Psoas muscle (tissue), 8 donors: ENCODE measurements around the gene AKAP6. TPM values are rescaled to one million over a fixed set of nuclear protein-coding genes. Genes with fewer than 3 reads are reported as not detected.
A peak's percentile ranks its signal among the peaks of the same experiment; 100 is the strongest.

Experiments
- ATAC-seq, 4 donors: fragments of 200-7000 bp; cut with Tn5 transposase; one replicate each; pipeline ENCODE4 v1.9.1; 2020; ENCODE audit warnings: moderate library complexity in 3 of 4, mild to moderate bottlenecking in 2 of 4
- DNase-seq, 2 donors: peaks; one replicate each; pipeline ENCODE4 v3.0.0-alpha.2; 2020
- H3K27ac ChIP-seq: fragments of 200-600 bp; one replicate; pipeline ENCODE4 v1.8.0; 2022
- H3K27me3 ChIP-seq, 3 donors: fragments of 200-600 bp in 1 of 3; one replicate each; pipeline versions ENCODE4 v1.6.1 to v1.8.0; 2013 to 2022; ENCODE audit warnings: low read length in 2 of 3, mild to moderate bottlenecking in 2 of 3, moderate library complexity in 1 of 3; ENCODE audit not compliant: insufficient read depth in 3 of 3
- H3K36me3 ChIP-seq, 2 donors: fragments of 200-600 bp in 1 of 2; one replicate each; pipeline versions ENCODE4 v1.6.1 to v1.8.0; 2013 to 2022; ENCODE audit warnings: low read depth in 1 of 2, mild to moderate bottlenecking in 1 of 2, moderate library complexity in 1 of 2; ENCODE audit not compliant: insufficient read depth in 1 of 2
- H3K4me1 ChIP-seq: fragments of 200-600 bp; one replicate; pipeline ENCODE4 v1.8.0; 2022
- H3K4me3 ChIP-seq: fragments of 200-600 bp; one replicate; pipeline ENCODE4 v1.8.0; 2022; ENCODE audit warnings: mild to moderate bottlenecking
- H3K9me3 ChIP-seq: fragments of 200-600 bp; one replicate; pipeline ENCODE4 v1.8.0; 2022
- WGBS, 3 donors: extraction: QIAGEN DNeasy Blood & Tissue Kit; methylation state at CpG; one replicate each; pipeline versions ENCODE4 v1.1.6 to v1.1.7; 2013; 5-methylcytosine and 5-hydroxymethylcytosine counted together
- intact Hi-C, 2 donors: fragments of 100-400 bp; cut with DNase I; formaldehyde crosslinking; loops; one replicate each; pipeline versions ENCODE4 v1.11.0 to v1.14.2; 2022
- polyA plus RNA-seq, 3 donors: library from polyadenylated mRNA; stranded (reverse); fragments of 200-250 nt; gene quantifications; one replicate each; pipeline ENCODE4 v1.2.3, GENCODE V29; 2013
- total RNA-seq, 4 donors: library from RNA; stranded (reverse); fragmentation: NEBNext Ultra II Directional in 2 of 4; extraction: Animal tissue kit (Norgen Biotek cat#: 25700) in 2 of 4; gene quantifications; one replicate each; pipeline versions ENCODE4 v1.2.1 to v1.2.4, GENCODE V29; 2021 to 2023
- TF ChIP-seq, protein P1 (sequence below): fragments of 200-600 bp; IDR thresholded peaks from one replicate; pipeline ENCODE4 v1.8.0; 2022; ENCODE audit warnings: antibody characterized with exemption
- donor health status: healthy with polysubstance abuse.
- donor health status: DM: no; HTN: no; CAD: no; lungs with moderate emphysema.
- donor health status: Bipolar disorder and iron deficiency.
- donor health status: healthy.
- donor health status: DM: yes; HTN: yes; CAD: no.
- donor health status: DM: no; HTN: no; CAD: no.
- donor health status: DM: no; HTN: no; CAD: no.
- donor health status: DM: yes; HTN: yes; CAD: no.

The AKAP6 gene
- total and polyA plus RNA-seq, 7 donors = 9.1 to 173 (median 113) TPM

DNA sequence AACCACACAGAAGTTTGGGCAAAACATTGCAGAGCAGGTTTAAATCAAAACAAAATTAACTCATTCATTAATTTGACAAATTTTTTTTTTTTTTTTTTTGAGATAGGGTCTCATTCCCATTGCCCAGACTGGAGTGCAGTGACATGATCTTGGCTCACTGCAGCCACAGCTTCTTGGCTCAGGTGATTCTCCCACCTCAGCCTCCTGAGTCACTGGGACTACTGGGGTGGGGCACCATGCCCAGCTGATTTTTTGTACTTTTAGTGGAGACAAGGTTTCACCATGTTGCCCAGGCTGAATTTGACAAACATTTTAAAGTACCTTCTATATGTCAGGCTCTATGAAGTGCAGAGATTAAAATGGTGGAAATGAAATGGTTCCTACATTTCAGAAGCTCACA, 352.5 kb downstream of the AKAP6 start:
- Histone ChIP-seq H3K27ac (no peak overlapping the region), H3K36me3 (peaks cover 0 to 26% of the 10 kb centered on the region in 2 donors), H3K4me1 (no peaks in the 10 kb centered on the region), H3K9me3 (no peaks in the 10 kb centered on the region), H3K4me3 (no peak overlapping the region), H3K27me3 (no peaks in the 10 kb centered on the region)
- DNase-seq (no peak), ATAC-seq (peak in 3 of 4 donors; percentile 28 to 68 (median 44))
- intact Hi-C loops = no loop called here
- TF ChIP-seq, protein P1, sequence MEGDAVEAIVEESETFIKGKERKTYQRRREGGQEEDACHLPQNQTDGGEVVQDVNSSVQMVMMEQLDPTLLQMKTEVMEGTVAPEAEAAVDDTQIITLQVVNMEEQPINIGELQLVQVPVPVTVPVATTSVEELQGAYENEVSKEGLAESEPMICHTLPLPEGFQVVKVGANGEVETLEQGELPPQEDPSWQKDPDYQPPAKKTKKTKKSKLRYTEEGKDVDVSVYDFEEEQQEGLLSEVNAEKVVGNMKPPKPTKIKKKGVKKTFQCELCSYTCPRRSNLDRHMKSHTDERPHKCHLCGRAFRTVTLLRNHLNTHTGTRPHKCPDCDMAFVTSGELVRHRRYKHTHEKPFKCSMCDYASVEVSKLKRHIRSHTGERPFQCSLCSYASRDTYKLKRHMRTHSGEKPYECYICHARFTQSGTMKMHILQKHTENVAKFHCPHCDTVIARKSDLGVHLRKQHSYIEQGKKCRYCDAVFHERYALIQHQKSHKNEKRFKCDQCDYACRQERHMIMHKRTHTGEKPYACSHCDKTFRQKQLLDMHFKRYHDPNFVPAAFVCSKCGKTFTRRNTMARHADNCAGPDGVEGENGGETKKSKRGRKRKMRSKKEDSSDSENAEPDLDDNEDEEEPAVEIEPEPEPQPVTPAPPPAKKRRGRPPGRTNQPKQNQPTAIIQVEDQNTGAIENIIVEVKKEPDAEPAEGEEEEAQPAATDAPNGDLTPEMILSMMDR = no peak

DNA sequence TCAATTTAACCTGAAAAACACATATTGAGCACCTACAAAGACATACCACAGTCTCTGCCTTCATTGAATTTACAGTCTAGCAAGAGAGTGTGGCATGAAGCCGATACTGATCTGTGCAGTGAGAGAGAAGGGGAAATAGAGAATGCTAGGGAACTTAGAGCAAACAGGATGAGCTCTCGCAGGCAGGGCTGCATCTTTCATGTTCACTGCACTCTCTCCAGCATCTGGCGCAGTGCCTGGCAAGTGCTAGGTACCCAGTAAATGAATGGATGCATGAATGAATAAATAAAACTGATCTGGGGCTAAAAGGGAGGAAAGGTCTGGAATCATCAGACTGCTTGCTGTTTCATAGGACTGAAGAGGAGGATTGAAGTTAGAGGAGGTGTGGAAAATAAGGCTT, 353.1 kb downstream of the AKAP6 start:
- WGBS, 3 donors = 70 to 79% (median 78%) methylated on average over 3 of the region's 3 CpGs
- Histone ChIP-seq H3K27ac (no peak overlapping the region), H3K36me3 (peaks cover 0 to 26% of the 10 kb centered on the region in 2 donors), H3K4me3 (no peak overlapping the region), H3K9me3 (no peaks in the 10 kb centered on the region), H3K27me3 (no peaks in the 10 kb centered on the region), H3K4me1 (no peaks in the 10 kb centered on the region)
- ATAC-seq = no peak
- intact Hi-C loops = no loop called here
- DNase-seq = no peak
- TF ChIP-seq, protein P1 = no peak

DNA sequence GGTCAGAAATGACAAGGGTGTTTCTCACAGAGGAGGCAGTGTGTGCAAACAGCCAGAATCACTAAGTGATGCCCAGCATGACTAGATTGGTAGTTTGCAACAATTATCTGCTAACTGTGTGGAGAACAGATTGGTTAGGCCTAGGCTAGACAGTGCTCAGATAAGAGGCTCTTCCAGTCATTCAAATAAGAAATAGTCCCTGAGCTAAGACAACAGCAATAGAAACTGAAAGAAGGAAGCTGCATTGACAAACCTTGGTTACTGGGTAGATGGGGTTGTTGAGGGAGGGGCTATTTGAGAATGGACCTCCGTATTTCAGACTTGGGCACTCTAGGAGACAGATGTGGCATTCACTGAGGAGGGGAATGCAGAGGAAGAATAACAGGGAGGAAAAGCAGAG, 354.6 kb downstream of the AKAP6 start:
- no peak for ATAC-seq

DNA sequence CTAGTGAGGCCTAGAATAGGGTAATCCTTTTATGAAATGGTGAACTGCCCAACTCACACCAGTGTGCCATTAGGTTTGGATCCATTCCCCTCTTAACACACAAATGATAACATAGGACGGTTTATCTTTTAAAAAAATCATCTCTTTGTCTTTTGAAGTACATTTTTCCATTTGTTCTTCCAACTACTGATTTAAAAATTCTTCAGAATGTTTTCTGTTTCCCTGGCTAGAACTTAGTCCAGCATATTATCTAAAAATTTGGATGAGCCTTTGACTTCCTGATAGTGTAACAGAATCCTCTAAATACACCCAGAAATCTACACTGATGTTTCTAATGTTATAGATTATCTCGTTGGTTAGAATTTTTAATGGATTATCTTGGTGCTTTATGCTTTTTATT, 359.8 kb downstream of the AKAP6 start:
- TF ChIP-seq, protein P1 = no peak
- intact Hi-C loops = no loop called here
- DNase-seq (no peak), ATAC-seq (no peak)
- H3K27me3 ChIP-seq = no peaks in the 10 kb centered on the region
- H3K4me3 ChIP-seq = no peak overlapping the region
- 37 to 52% (median 46%) methylated on average over 2 of the region's 2 CpGs for WGBS, 3 donors
- H3K9me3 ChIP-seq = no peaks in the 10 kb centered on the region
- H3K36me3 ChIP-seq = peaks cover 0 to 3% of the 10 kb centered on the region in 2 donors
- peaks cover 3% of the 10 kb centered on the region for H3K4me1 ChIP-seq
- no peak overlapping the region for H3K27ac ChIP-seq

More for the DNA sequence above, 354.6 kb downstream of the AKAP6 start:
- Histone ChIP-seq H3K27ac (no peak overlapping the region), H3K4me3 (no peak overlapping the region), H3K36me3 (peaks cover 0 to 23% of the 10 kb centered on the region in 2 donors), H3K4me1 (peaks cover 3% of the 10 kb centered on the region), H3K9me3 (no peaks in the 10 kb centered on the region), H3K27me3 (no peaks in the 10 kb centered on the region)
- TF ChIP-seq, protein P1 = no peak
- 88 to 96% (median 91%) methylated on average over 1 of the region's 1 CpG for WGBS, 3 donors
- intact Hi-C loops = no loop called here
- no peak for DNase-seq

DNA sequence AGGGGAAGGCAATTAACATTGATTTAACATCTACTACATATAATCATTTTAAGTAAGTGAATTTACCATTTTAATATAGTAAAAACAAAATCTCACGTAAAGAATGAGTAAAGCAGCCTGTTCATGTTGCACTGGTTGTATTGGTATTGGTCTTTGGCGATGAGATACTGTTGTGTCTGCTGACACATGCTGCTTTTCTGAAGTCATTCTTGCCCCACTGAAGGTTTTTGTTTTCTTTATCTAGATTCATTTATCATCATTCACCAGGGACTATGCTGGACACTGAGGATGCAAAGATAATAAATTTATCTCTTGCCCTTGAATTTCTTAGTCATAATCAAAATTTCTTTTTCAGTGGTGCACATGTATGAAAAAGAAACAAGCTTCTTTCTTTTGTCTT, 363.3 kb downstream of the AKAP6 start:
- H3K36me3 ChIP-seq = peaks cover 0 to 20% of the 10 kb centered on the region in 2 donors
- 96 to 99% (median 98%) methylated on average over 2 of the region's 2 CpGs for WGBS, 3 donors
- H3K27ac ChIP-seq = no peak overlapping the region
- ATAC-seq (no peak), DNase-seq (no peak)
- H3K4me3 ChIP-seq = no peak overlapping the region
- TF ChIP-seq, protein P1 = no peak
- intact Hi-C loops = no loop called here
- no peaks in the 10 kb centered on the region for H3K9me3 ChIP-seq
- peaks cover 3% of the 10 kb centered on the region for H3K4me1 ChIP-seq
- no peaks in the 10 kb centered on the region for H3K27me3 ChIP-seq
